Measurements from ENCODE around the gene TCAF1. TPM values are rescaled to one million over a fixed set of nuclear protein-coding genes. Genes with fewer than 3 reads are reported as not detected.

TCAF1 gene
- total and polyA plus RNA-seq, 4 donors, result 10.1 to 65.8 (median 24.7) TPM

GRCh38 chr7:143901332-143901667 lies 676 bp downstream of the TCAF1 start:
- WGBS, 2 donors, result 0 to 1% methylated on average over 14 of the region's 14 CpGs
- peak; percentile 75 to 83 (median 76) for DNase-seq
- Histone ChIP-seq H3K9ac (ENCODE audit: insufficient read depth in 1 of 2, low read length in 2 of 2) (peak overlapping the region; percentile 66 to 90), H3K9me3 (ENCODE audit: control insufficient read depth in 4 of 4, insufficient read depth in 3 of 4, low read length in 3 of 4) (peaks cover 0 to 6% (median 0%) of the 10 kb centered on the region in 4 donors), H3K4me1 (ENCODE audit: control insufficient read depth in 5 of 5, insufficient read depth in 5 of 5, low read length in 5 of 5) (peaks cover 3 to 38% (median 18%) of the 10 kb centered on the region in 5 donors), H3K27ac (ENCODE audit: low read depth in 1 of 2, low read length in 1 of 2) (peak overlapping the region; percentile 80 to 99), H3K36me3 (ENCODE audit: control insufficient read depth in 4 of 4, insufficient read depth in 4 of 4, low read length in 4 of 4) (no peaks in the 10 kb centered on the region), H3K4me3 (peak overlapping the region; percentile 80), H3K27me3 (ENCODE audit: control insufficient read depth in 3 of 3, insufficient read depth in 3 of 3, low read length in 2 of 3) (no peaks in the 10 kb centered on the region)
- peak; percentile 13 for ATAC-seq (ENCODE audit: insufficient read depth, low FRiP score)
- TF ChIP-seq, protein P1, sequence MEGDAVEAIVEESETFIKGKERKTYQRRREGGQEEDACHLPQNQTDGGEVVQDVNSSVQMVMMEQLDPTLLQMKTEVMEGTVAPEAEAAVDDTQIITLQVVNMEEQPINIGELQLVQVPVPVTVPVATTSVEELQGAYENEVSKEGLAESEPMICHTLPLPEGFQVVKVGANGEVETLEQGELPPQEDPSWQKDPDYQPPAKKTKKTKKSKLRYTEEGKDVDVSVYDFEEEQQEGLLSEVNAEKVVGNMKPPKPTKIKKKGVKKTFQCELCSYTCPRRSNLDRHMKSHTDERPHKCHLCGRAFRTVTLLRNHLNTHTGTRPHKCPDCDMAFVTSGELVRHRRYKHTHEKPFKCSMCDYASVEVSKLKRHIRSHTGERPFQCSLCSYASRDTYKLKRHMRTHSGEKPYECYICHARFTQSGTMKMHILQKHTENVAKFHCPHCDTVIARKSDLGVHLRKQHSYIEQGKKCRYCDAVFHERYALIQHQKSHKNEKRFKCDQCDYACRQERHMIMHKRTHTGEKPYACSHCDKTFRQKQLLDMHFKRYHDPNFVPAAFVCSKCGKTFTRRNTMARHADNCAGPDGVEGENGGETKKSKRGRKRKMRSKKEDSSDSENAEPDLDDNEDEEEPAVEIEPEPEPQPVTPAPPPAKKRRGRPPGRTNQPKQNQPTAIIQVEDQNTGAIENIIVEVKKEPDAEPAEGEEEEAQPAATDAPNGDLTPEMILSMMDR (IDR thresholded peaks at IDR 0.05; ENCODE audit: control extremely low read depth, extremely low read depth), result no peak

GRCh38 chr7:143900230-143900766 lies 1.7 kb downstream of the TCAF1 start:
- peak overlapping the region in 1 of 2 donors; percentile 2 for H3K27ac ChIP-seq (ENCODE audit: low read depth in 1 of 2, low read length in 1 of 2)
- no peaks in the 10 kb centered on the region for H3K27me3 ChIP-seq (ENCODE audit: control insufficient read depth in 3 of 3, insufficient read depth in 3 of 3, low read length in 2 of 3)
- TF ChIP-seq, protein P1 (IDR thresholded peaks at IDR 0.05; ENCODE audit: control extremely low read depth, extremely low read depth), result no peak
- H3K4me3 ChIP-seq, result no peak overlapping the region
- peaks cover 3 to 28% (median 12%) of the 10 kb centered on the region in 5 donors for H3K4me1 ChIP-seq (ENCODE audit: control insufficient read depth in 5 of 5, insufficient read depth in 5 of 5, low read length in 5 of 5)
- ATAC-seq (ENCODE audit: insufficient read depth, low FRiP score) (no peak), DNase-seq (no peak)
- WGBS, 2 donors, result 75 to 81% methylated on average over 5 of the region's 5 CpGs
- H3K9me3 ChIP-seq (ENCODE audit: control insufficient read depth in 4 of 4, insufficient read depth in 3 of 4, low read length in 3 of 4), result peaks cover 0 to 6% (median 0%) of the 10 kb centered on the region in 4 donors
- H3K9ac ChIP-seq (ENCODE audit: insufficient read depth in 1 of 2, low read length in 2 of 2), result peak overlapping the region in 1 of 2 donors; percentile 90
- H3K36me3 ChIP-seq (ENCODE audit: control insufficient read depth in 4 of 4, insufficient read depth in 4 of 4, low read length in 4 of 4), result no peaks in the 10 kb centered on the region

- Histone ChIP-seq H3K9ac (ENCODE audit: insufficient read depth in 1 of 2, low read length in 2 of 2) (no peak overlapping the region), H3K4me3 (no peak overlapping the region), H3K36me3 (ENCODE audit: control insufficient read depth in 4 of 4, insufficient read depth in 4 of 4, low read length in 4 of 4) (no peaks in the 10 kb centered on the region), H3K27me3 (ENCODE audit: control insufficient read depth in 3 of 3, insufficient read depth in 3 of 3, low read length in 2 of 3) (no peaks in the 10 kb centered on the region), H3K9me3 (ENCODE audit: control insufficient read depth in 4 of 4, insufficient read depth in 3 of 4, low read length in 3 of 4) (peaks cover 0 to 6% (median 0%) of the 10 kb centered on the region in 4 donors), H3K4me1 (ENCODE audit: control insufficient read depth in 5 of 5, insufficient read depth in 5 of 5, low read length in 5 of 5) (peaks cover 0 to 15% (median 8%) of the 10 kb centered on the region in 5 donors), H3K27ac (ENCODE audit: low read depth in 1 of 2, low read length in 1 of 2) (no peak overlapping the region)
- DNase-seq (no peak), ATAC-seq (ENCODE audit: insufficient read depth, low FRiP score) (no peak)
- 96 to 97% methylated on average over 1 of the region's 1 CpG for WGBS, 2 donors
- TF ChIP-seq, protein P1 (IDR thresholded peaks at IDR 0.05; ENCODE audit: control extremely low read depth, extremely low read depth), result no peak
These were observed 3.2 kb downstream of the TCAF1 start for GRCh38 chr7:143898810-143899209.

DNA sequence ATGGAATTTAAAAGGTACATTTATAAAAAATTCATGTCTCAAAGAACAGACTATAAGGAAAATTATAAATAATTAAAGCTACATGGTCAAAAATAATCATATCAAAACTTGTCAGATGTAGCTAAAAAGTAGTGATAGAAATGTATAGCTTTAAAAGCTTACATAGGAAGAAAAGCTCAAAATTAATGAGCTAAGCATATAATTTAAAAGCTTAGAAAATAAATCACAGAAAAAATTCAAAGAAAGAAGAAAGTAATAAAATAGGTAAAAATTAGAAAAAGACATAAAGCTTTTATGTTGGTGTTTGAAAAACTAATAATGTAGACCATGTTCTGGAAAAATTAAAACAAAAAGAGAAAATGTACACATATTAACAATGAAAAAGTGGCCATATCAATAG lies 5.3 kb downstream of the TCAF1 start:
- Histone ChIP-seq H3K36me3 (ENCODE audit: control insufficient read depth in 4 of 4, insufficient read depth in 4 of 4, low read length in 4 of 4) (no peaks in the 10 kb centered on the region), H3K27me3 (ENCODE audit: control insufficient read depth in 3 of 3, insufficient read depth in 3 of 3, low read length in 2 of 3) (no peaks in the 10 kb centered on the region), H3K4me1 (ENCODE audit: control insufficient read depth in 5 of 5, insufficient read depth in 5 of 5, low read length in 5 of 5) (peaks cover 0 to 15% (median 8%) of the 10 kb centered on the region in 5 donors), H3K9ac (ENCODE audit: insufficient read depth in 1 of 2, low read length in 2 of 2) (no peak overlapping the region), H3K4me3 (no peak overlapping the region), H3K27ac (ENCODE audit: low read depth in 1 of 2, low read length in 1 of 2) (no peak overlapping the region), H3K9me3 (ENCODE audit: control insufficient read depth in 4 of 4, insufficient read depth in 3 of 4, low read length in 3 of 4) (peaks cover 0 to 6% (median 3%) of the 10 kb centered on the region in 4 donors)
- TF ChIP-seq, protein P1 (IDR thresholded peaks at IDR 0.05; ENCODE audit: control extremely low read depth, extremely low read depth), result no peak
- no peak for DNase-seq
- no peak for ATAC-seq (ENCODE audit: insufficient read depth, low FRiP score)

Data from lung (tissue), 12 donors.